Transverse colon (tissue), 4 donors: ENCODE data around the gene MS4A15.

ENCODE experiments used
- EP300 ChIP-seq: sonication (generic); formaldehyde crosslinking; IDR thresholded peaks from one replicate; pipeline ENCODE4 v1.6.1; 2017; ENCODE audit warnings: antibody characterized with exemption, low read depth
- POLR2A ChIP-seq: fragments of 450-650 bp; IDR thresholded peaks from one replicate; pipeline ENCODE4 v1.6.1; 2016; ENCODE audit warnings: antibody characterized with exemption, mild to moderate bottlenecking, moderate library complexity
- POLR2AphosphoS5 ChIP-seq, 3 donors: sonication (generic); formaldehyde crosslinking; IDR thresholded peaks; one replicate each; pipeline ENCODE4 v1.6.1; 2016; ENCODE audit warnings: antibody characterized with exemption in 3 of 3
- TF ChIP-seq, protein P1 (sequence below), 5 experiments: fragments of 200-600 bp in 3 of 5; fragments of 450-650 bp in 2 of 5; sonication (generic) in 3 of 5; IDR thresholded peaks; 1 replicate in 2 of 5; 2 replicates in 3 of 5; pipeline ENCODE4 v1.5.1; 2016 to 2017; ENCODE audit warnings: antibody characterized with exemption in 5 of 5, inconsistent platforms in 3 of 5, mild to moderate bottlenecking in 2 of 5, moderate library complexity in 1 of 5

- TF ChIP-seq POLR2A (no peak), EP300 (no peak), POLR2AphosphoS5 (IDR thresholded peaks at IDR 0.05) (no peak)
- TF ChIP-seq, protein P1, sequence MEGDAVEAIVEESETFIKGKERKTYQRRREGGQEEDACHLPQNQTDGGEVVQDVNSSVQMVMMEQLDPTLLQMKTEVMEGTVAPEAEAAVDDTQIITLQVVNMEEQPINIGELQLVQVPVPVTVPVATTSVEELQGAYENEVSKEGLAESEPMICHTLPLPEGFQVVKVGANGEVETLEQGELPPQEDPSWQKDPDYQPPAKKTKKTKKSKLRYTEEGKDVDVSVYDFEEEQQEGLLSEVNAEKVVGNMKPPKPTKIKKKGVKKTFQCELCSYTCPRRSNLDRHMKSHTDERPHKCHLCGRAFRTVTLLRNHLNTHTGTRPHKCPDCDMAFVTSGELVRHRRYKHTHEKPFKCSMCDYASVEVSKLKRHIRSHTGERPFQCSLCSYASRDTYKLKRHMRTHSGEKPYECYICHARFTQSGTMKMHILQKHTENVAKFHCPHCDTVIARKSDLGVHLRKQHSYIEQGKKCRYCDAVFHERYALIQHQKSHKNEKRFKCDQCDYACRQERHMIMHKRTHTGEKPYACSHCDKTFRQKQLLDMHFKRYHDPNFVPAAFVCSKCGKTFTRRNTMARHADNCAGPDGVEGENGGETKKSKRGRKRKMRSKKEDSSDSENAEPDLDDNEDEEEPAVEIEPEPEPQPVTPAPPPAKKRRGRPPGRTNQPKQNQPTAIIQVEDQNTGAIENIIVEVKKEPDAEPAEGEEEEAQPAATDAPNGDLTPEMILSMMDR (IDR thresholded peaks at IDR 0.05) = no peak
These were observed 649 bp downstream of the MS4A15 start for GRCh38 chr11:60757231-60757800.
